Non-pigmented ciliary epithelial cell (primary cell): ENCODE results near the gene CUX1.
"Not testable (repeated sequence)": the region's sequence is repeated elsewhere in the genome, so short reads cannot be mapped to it uniquely, and the experiment has no call there.

Source experiments
- DNase-seq: peaks from one replicate; pipeline ENCODE4 v3.0.0-alpha.2; 2010; ENCODE audit warnings: low read depth

Gene CUX1

GRCh38 chr7:102149416-102149815 lies 332.0 kb downstream of the CUX1 start:
- no peak for DNase-seq

- DNase-seq: no peak
These were observed 332.8 kb downstream of the CUX1 start for GRCh38 chr7:102150266-102150665.

GRCh38 chr7:102152672-102153598 lies 335.5 kb downstream of the CUX1 start:
- DNase-seq: no peak

GRCh38 chr7:102153599-102153946 lies 336.1 kb downstream of the CUX1 start:
- DNase-seq: no peak

GRCh38 chr7:102154425-102154824 lies 337.0 kb downstream of the CUX1 start:
- DNase-seq: no peak

- DNase-seq: no peak
These were observed 338.5 kb downstream of the CUX1 start for GRCh38 chr7:102155821-102156441.

- DNase-seq: no peak
These were observed 339.4 kb downstream of the CUX1 start for GRCh38 chr7:102156867-102157266.

GRCh38 chr7:102165136-102165535 lies 347.7 kb downstream of the CUX1 start:
- no peak for DNase-seq

- no peak for DNase-seq
These were observed 349.8 kb downstream of the CUX1 start for GRCh38 chr7:102167254-102167653.

- DNase-seq: no peak
These were observed 352.4 kb downstream of the CUX1 start for GRCh38 chr7:102169651-102170392.

GRCh38 chr7:102170393-102170970 lies 353.1 kb downstream of the CUX1 start:
- DNase-seq: no peak

- DNase-seq: no peak
These were observed 356.2 kb downstream of the CUX1 start for GRCh38 chr7:102173669-102174068.

- DNase-seq: no peak
These were observed 358.2 kb downstream of the CUX1 start for GRCh38 chr7:102175423-102176170.

- DNase-seq: no peak
These were observed 361.0 kb downstream of the CUX1 start for GRCh38 chr7:102178410-102178809.

GRCh38 chr7:102180727-102181126 lies 363.3 kb downstream of the CUX1 start:
- no peak for DNase-seq

- DNase-seq: no peak
These were observed 364.1 kb downstream of the CUX1 start for GRCh38 chr7:102181517-102181916.

- DNase-seq: no peak
These were observed 364.6 kb downstream of the CUX1 start for GRCh38 chr7:102182016-102182415.

GRCh38 chr7:102183848-102184247 lies 366.4 kb downstream of the CUX1 start:
- DNase-seq: not testable (repeated sequence)

GRCh38 chr7:102184303-102184702 lies 366.9 kb downstream of the CUX1 start:
- no peak for DNase-seq

- no peak for DNase-seq
These were observed 368.4 kb downstream of the CUX1 start for GRCh38 chr7:102185796-102186195.

GRCh38 chr7:102186306-102186705 lies 368.9 kb downstream of the CUX1 start:
- no peak for DNase-seq

GRCh38 chr7:102188746-102189145 lies 371.3 kb downstream of the CUX1 start:
- no peak for DNase-seq
